HG03064 (cell line): Measurements from ENCODE around the gene TINAG.

Experiments used
- ATAC-seq: cut with Tn5 transposase; IDR thresholded peaks from one replicate; pipeline ENCODE4 v1.9.1; 2021; ENCODE audit warnings: low read depth; ENCODE audit not compliant: unreplicated experiment

The TINAG gene

GRCh38 chr6:54426995-54427394 is 118.8 kb downstream of the TINAG start:
- ATAC-seq: no peak

- ATAC-seq: no peak
These were observed 119.2 kb downstream of the TINAG start for GRCh38 chr6:54427396-54427937.

GRCh38 chr6:54428431-54428830 is 120.2 kb downstream of the TINAG start:
- ATAC-seq: peak; percentile 80

GRCh38 chr6:54431466-54431865 is 123.2 kb downstream of the TINAG start:
- ATAC-seq: no peak
